Measurements from ENCODE around the gene SPDYE2. TPM values are rescaled to one million over a fixed set of nuclear protein-coding genes. Genes with fewer than 3 reads are reported as not detected.
A peak's percentile ranks its signal among the peaks of the same experiment; 100 is the strongest.
"Not testable (repeated sequence)": the region's sequence is repeated elsewhere in the genome, so short reads cannot be mapped to it uniquely, and the experiment has no call there.

The SPDYE2 gene
- total and polyA plus RNA-seq, 2 donors (not counting 1 experiment from before 2014, with no cell fraction given) = 0.07 to 0.47 TPM

DNA sequence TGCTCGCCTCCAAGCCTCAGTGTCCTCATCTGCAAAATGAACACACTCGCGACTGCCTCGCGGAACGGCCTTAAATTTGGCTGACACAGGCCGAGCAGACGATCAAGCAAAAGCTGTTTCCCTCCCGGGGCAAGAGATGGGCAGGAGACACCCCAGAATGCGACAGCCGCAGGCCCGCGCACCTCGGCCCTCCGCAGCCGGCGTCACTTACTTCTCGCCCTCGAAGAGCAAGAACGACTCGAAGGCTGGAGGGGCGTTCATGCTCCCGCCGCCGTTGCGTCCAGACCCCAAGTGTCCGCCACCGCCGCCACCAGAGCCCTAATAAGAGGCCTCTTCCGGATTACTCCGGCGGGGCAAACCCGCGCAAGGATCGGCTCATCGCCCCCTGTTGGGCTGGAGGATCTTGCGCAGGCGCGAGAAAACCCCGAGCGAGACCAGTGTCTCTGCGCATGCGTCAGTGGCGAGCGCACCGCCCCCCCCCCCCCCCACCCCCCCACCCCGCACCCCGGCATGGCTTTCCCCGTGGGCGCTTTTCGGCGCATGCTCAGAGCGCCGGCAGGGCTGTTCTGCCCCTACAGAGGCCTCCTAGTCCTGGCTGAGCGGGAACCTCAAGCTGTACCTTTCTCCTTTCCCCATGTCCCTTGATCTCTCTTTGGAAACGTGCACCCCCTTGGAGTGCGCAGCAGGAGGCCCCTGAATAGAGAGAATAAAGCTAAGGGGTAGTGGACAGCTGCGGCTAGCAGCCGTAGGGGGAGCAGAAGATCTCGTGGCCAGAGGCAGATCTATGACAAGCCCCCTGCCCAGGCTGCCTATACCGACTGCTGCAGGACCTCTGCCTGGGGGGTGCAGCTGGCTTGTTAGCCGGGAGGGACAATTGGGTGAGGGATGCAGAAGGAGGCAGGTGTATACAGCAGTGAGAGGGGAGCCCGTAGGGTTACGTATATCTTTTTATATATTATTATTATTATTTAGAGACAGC is 21.5 kb downstream of the SPDYE2 start, which contains the start of gene POLR2J3:
TSS of gene POLR2J3 (minus strand) at position 323 of the 979 bp plus-strand sequence. CDS start at position 261, 62 bp downstream.
- H3K27me3 Mint-ChIP-seq; H4K20me1 ChIP-seq (ENCODE audit: control insufficient read depth, insufficient read depth, low read length, poor library complexity, severe bottlenecking); H3K4me2 ChIP-seq (replicated peaks; ENCODE audit: low read depth, low read length, poor library complexity, severe bottlenecking); H3K9me3 Mint-ChIP-seq (ENCODE audit: insufficient read depth); H3K36me3 ChIP-seq (replicated peaks in 1 of 2; ENCODE audit: control extremely low read depth in 1 of 2, control insufficient read depth in 1 of 2, extremely low read depth in 1 of 2, insufficient read depth in 2 of 2, low read length in 1 of 2); CTCF ChIA-PET; H3K79me2 ChIP-seq (ENCODE audit: control insufficient read depth, insufficient read depth, low read length); H3K9me3 ChIP-seq (ENCODE audit: control extremely low read depth in 1 of 3, control insufficient read depth in 2 of 3, insufficient read depth in 1 of 3, low read length in 2 of 3); H3K4me1 Mint-ChIP-seq; H3K4me1 ChIP-seq (ENCODE audit: control insufficient read depth in 2 of 2, insufficient read depth in 2 of 2, low read length in 2 of 2); POLR2A ChIA-PET; H3K27me3 ChIP-seq (replicated peaks in 1 of 4; ENCODE audit: control extremely low read depth in 1 of 4, control insufficient read depth in 3 of 4, insufficient read depth in 4 of 4, low read length in 3 of 4); intact Hi-C loops (cut with micrococcal nuclease): not testable (repeated sequence)
- WGBS (ENCODE audit: insufficient coverage) = 1% methylated on average over 34 of the region's 64 CpGs
- DNase-seq (peak; percentile 96), ATAC-seq (ENCODE audit: low read depth) (peak; percentile 95)
- TF ChIP-seq, protein P1, sequence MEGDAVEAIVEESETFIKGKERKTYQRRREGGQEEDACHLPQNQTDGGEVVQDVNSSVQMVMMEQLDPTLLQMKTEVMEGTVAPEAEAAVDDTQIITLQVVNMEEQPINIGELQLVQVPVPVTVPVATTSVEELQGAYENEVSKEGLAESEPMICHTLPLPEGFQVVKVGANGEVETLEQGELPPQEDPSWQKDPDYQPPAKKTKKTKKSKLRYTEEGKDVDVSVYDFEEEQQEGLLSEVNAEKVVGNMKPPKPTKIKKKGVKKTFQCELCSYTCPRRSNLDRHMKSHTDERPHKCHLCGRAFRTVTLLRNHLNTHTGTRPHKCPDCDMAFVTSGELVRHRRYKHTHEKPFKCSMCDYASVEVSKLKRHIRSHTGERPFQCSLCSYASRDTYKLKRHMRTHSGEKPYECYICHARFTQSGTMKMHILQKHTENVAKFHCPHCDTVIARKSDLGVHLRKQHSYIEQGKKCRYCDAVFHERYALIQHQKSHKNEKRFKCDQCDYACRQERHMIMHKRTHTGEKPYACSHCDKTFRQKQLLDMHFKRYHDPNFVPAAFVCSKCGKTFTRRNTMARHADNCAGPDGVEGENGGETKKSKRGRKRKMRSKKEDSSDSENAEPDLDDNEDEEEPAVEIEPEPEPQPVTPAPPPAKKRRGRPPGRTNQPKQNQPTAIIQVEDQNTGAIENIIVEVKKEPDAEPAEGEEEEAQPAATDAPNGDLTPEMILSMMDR (IDR thresholded peaks at IDR 0.05) = peak; percentile 73
- peak within 1 kb of the TSS; percentile 93 for H3K27ac Mint-ChIP-seq
- peak within 1 kb of the TSS; percentile 91 for H3K4me3 Mint-ChIP-seq
- Histone ChIP-seq H3K4me3 (ENCODE audit: control extremely low read depth in 1 of 5, extremely low read depth in 1 of 5, insufficient read depth in 1 of 5, low read depth in 2 of 5, low read length in 4 of 5) (peak within 1 kb of the TSS in 4 of 5 experiments; percentile 55 to 80 (median 60)), H2AFZ (ENCODE audit: insufficient read depth, low read depth, low read length, poor library complexity, severe bottlenecking) (peak within 1 kb of the TSS; percentile 77), H3K9ac (ENCODE audit: low read length) (peak within 1 kb of the TSS; percentile 72), H3K27ac (ENCODE audit: low read length in 2 of 2) (peak within 1 kb of the TSS; percentile 49 to 63)

DNA sequence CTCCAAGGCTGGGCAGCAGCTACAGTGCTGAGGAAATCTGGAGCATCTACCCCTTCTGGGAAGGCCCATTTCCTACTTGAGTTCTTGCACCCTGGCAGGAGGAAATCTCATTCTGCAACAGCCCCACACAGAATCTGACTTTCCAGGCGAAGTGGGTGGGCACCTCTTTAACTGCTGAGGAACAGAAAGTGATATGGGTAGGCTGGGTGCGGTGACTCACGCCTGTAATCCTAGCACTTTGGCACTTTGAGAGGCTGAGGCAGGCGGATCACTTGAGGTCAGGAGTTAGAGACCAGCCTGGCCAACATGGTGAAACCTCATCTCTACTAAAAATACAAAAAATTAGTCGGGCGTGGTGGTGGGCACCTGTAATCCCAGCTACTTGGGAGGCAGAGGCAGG is 23.6 kb downstream of the SPDYE2 start:
- H3K36me3 ChIP-seq (replicated peaks in 1 of 2; ENCODE audit: control extremely low read depth in 1 of 2, control insufficient read depth in 1 of 2, extremely low read depth in 1 of 2, insufficient read depth in 2 of 2, low read length in 1 of 2); DNase-seq; H3K9me3 ChIP-seq (ENCODE audit: control extremely low read depth in 1 of 3, control insufficient read depth in 2 of 3, insufficient read depth in 1 of 3, low read length in 2 of 3); H3K4me3 Mint-ChIP-seq; H3K79me2 ChIP-seq (ENCODE audit: control insufficient read depth, insufficient read depth, low read length); H3K27me3 ChIP-seq (replicated peaks in 1 of 4; ENCODE audit: control extremely low read depth in 1 of 4, control insufficient read depth in 3 of 4, insufficient read depth in 4 of 4, low read length in 3 of 4); H3K4me2 ChIP-seq (replicated peaks; ENCODE audit: low read depth, low read length, poor library complexity, severe bottlenecking); H3K4me1 ChIP-seq (ENCODE audit: control insufficient read depth in 2 of 2, insufficient read depth in 2 of 2, low read length in 2 of 2); H3K9ac ChIP-seq (ENCODE audit: low read length); POLR2A ChIA-PET; H3K9me3 Mint-ChIP-seq (ENCODE audit: insufficient read depth); H4K20me1 ChIP-seq (ENCODE audit: control insufficient read depth, insufficient read depth, low read length, poor library complexity, severe bottlenecking); H2AFZ ChIP-seq (ENCODE audit: insufficient read depth, low read depth, low read length, poor library complexity, severe bottlenecking); H3K27me3 Mint-ChIP-seq; ATAC-seq (ENCODE audit: low read depth); H3K4me3 ChIP-seq (ENCODE audit: control extremely low read depth in 1 of 5, extremely low read depth in 1 of 5, insufficient read depth in 1 of 5, low read depth in 2 of 5, low read length in 4 of 5); H3K4me1 Mint-ChIP-seq; H3K27ac Mint-ChIP-seq; CTCF ChIA-PET; H3K27ac ChIP-seq (ENCODE audit: low read length in 2 of 2); intact Hi-C loops (cut with micrococcal nuclease): not testable (repeated sequence)
- no CpG with 5 or more reads among the region's 6 CpGs for WGBS (ENCODE audit: insufficient coverage)

DNA sequence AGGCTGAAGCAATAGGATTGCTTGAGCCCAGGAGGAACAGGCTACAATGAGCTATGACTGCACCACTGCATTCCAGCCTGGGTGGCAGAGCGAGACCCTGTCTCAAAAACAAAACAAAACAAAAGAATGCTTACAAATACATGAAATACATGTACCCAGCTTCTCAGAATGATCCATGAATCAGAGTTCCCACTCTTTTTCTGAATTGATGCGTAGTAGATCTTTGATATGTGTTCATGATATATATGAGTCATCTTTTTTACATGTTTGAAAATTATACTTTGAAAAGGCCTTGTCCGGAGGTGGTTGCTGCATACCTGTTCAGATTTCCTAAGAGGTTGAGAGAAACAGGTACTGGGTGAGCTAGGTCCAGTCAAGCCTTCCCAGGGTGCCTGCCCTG is 25.3 kb downstream of the SPDYE2 start:
- H3K79me2 ChIP-seq (ENCODE audit: control insufficient read depth, insufficient read depth, low read length); H3K27ac Mint-ChIP-seq; H3K4me2 ChIP-seq (replicated peaks; ENCODE audit: low read depth, low read length, poor library complexity, severe bottlenecking); H4K20me1 ChIP-seq (ENCODE audit: control insufficient read depth, insufficient read depth, low read length, poor library complexity, severe bottlenecking); H3K27me3 Mint-ChIP-seq; H3K9me3 Mint-ChIP-seq (ENCODE audit: insufficient read depth); H3K36me3 ChIP-seq (replicated peaks in 1 of 2; ENCODE audit: control extremely low read depth in 1 of 2, control insufficient read depth in 1 of 2, extremely low read depth in 1 of 2, insufficient read depth in 2 of 2, low read length in 1 of 2); CTCF ChIA-PET; H2AFZ ChIP-seq (ENCODE audit: insufficient read depth, low read depth, low read length, poor library complexity, severe bottlenecking); H3K4me1 Mint-ChIP-seq; H3K9me3 ChIP-seq (ENCODE audit: control extremely low read depth in 1 of 3, control insufficient read depth in 2 of 3, insufficient read depth in 1 of 3, low read length in 2 of 3); H3K9ac ChIP-seq (ENCODE audit: low read length); H3K27me3 ChIP-seq (replicated peaks in 1 of 4; ENCODE audit: control extremely low read depth in 1 of 4, control insufficient read depth in 3 of 4, insufficient read depth in 4 of 4, low read length in 3 of 4); intact Hi-C loops (cut with micrococcal nuclease); H3K4me3 Mint-ChIP-seq; H3K4me3 ChIP-seq (ENCODE audit: control extremely low read depth in 1 of 5, extremely low read depth in 1 of 5, insufficient read depth in 1 of 5, low read depth in 2 of 5, low read length in 4 of 5); H3K4me1 ChIP-seq (ENCODE audit: control insufficient read depth in 2 of 2, insufficient read depth in 2 of 2, low read length in 2 of 2); ATAC-seq (ENCODE audit: low read depth); DNase-seq; POLR2A ChIA-PET; H3K27ac ChIP-seq (ENCODE audit: low read length in 2 of 2): not testable (repeated sequence)
- WGBS (ENCODE audit: insufficient coverage) = no CpG with 5 or more reads among the region's 3 CpGs
